Ectodermal cell (in vitro differentiated cells): ENCODE data around the gene CHEK2.
"Not testable (repeated sequence)": the region's sequence is repeated elsewhere in the genome, so short reads cannot be mapped to it uniquely, and the experiment has no call there.

Source experiments
- H3K27ac ChIP-seq: 2 replicates; pipeline ENCODE4 v1.7.0; 2013; ENCODE audit warnings: mild to moderate bottlenecking, low read depth, low read length; ENCODE audit not compliant: insufficient read depth, poor library complexity, severe bottlenecking
- H3K27me3 ChIP-seq: 2 replicates; pipeline ENCODE4 v1.7.0; 2013; ENCODE audit warnings: mild to moderate bottlenecking, low read length; ENCODE audit not compliant: insufficient read depth, control insufficient read depth, poor library complexity, severe bottlenecking
- H3K36me3 ChIP-seq: one replicate; pipeline ENCODE4 v1.7.0; 2013; ENCODE audit warnings: low read length; ENCODE audit not compliant: control insufficient read depth, insufficient read depth
- H3K4me1 ChIP-seq: one replicate; pipeline ENCODE4 v1.7.0; 2013; ENCODE audit warnings: low read length; ENCODE audit not compliant: control insufficient read depth, insufficient read depth
- H3K4me3 ChIP-seq: 2 replicates; pipeline ENCODE4 v1.7.0; 2013; ENCODE audit warnings: low read depth, low read length, control low read depth; ENCODE audit not compliant: insufficient read depth
- H3K9me3 ChIP-seq: 2 replicates; pipeline ENCODE4 v1.7.0; 2013; ENCODE audit warnings: mild to moderate bottlenecking, low read length, moderate library complexity; ENCODE audit not compliant: control insufficient read depth
- WGBS, 2 experiments: methylation state at CpG; one replicate each; pipeline ENCODE4 v1.1.7; 2013; ENCODE audit warnings: missing lambda C conversion rate in 2 of 2; 5-methylcytosine and 5-hydroxymethylcytosine counted together

CHEK2 gene

DNA sequence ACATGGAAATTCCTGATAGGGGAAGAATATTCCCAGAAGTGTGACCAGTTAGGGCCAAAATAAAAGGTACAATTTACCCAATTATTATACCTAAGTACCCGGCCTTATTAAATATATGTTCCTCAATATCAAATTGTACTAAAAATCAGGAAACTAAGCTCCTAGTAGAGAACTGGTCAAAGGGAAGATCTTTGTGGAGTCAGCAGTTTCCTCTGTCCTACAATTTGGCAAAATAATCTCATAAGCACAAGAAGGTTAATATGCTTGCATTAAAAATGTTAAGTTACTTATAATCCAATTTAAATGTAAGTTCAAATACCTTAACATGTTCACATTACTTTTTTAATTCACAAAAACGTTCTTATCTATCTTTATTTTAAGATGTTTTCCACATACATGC lies 72.2 kb downstream of the CHEK2 start:
- WGBS, 2 experiments, result 92 to 100% methylated on average over 1 of the region's 2 CpGs
- H3K27me3 ChIP-seq, result no peaks in the 10 kb centered on the region

DNA sequence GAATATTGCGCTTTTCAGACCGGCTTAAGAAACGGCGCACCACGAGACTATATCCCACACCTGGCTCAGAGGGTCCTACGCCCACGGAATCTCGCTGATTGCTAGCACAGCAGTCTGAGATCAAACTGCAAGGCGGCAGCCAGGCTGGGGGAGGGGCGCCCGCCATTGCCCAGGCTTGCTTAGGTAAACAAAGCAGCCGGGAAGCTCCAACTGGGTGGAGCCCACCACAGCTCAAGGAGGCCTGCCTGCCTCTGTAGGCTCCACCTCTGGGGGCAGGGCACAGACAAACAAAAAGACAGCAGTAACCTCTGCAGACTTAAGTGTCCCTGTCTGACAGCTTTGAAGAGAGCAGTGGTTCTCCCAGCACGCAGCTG lies 78.1 kb downstream of the CHEK2 start:
- not testable (repeated sequence) for H3K4me3 ChIP-seq, H3K9me3 ChIP-seq, H3K4me1 ChIP-seq, H3K36me3 ChIP-seq, H3K27ac ChIP-seq, H3K27me3 ChIP-seq
- WGBS, 2 experiments, result no CpG with 5 or more reads among the region's 13 CpGs

More for the DNA sequence above, 72.2 kb downstream of the CHEK2 start:
- Histone ChIP-seq H3K4me1 (no peaks in the 10 kb centered on the region), H3K36me3 (no peaks in the 10 kb centered on the region), H3K4me3 (no peak overlapping the region), H3K9me3 (no peaks in the 10 kb centered on the region), H3K27ac (no peak overlapping the region)

DNA sequence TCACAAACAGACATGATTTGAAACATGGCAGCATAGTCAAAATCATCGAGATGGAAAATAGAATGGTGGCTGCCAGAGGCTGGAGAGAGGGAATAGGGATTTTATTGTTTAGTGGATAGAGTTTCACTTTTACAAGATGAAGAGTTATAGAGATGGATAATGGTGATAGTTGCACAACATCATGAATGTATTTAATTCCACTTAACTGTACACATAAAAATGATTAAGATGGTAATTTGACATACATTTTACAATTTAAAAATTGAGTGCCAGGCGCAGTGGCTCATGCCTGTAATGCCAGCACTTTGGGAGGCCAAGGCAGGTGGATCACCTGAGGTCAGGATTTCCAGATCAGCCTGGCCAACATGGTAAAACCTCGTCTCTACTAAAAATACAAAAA lies 83.2 kb downstream of the CHEK2 start:
- Histone ChIP-seq H3K4me3 (no peak overlapping the region), H3K27ac (no peak overlapping the region), H3K27me3 (no peaks in the 10 kb centered on the region), H3K4me1 (no peaks in the 10 kb centered on the region), H3K9me3 (no peaks in the 10 kb centered on the region), H3K36me3 (no peaks in the 10 kb centered on the region)
- WGBS, 2 experiments, result 93 to 96% methylated on average over 3 of the region's 3 CpGs

DNA sequence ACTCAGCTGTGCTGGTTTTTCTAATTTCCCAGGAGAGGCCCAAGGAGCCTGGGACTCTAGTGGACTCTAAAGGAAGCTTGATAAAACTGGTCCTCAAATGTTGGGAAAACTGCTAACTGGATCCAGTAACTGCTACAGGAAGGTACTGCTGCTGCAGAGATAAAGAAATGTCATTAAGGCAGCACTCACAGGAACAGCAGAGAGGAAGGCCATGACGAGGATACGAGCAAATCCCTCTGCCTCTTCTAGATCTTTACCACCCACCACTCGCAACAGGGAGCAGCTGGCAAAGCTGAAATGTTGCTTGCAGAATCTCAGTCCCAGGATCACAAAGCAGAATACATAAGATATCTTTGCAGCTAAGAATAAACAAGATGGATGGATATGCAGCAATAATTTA lies 85.4 kb downstream of the CHEK2 start:
- H3K4me3 ChIP-seq, result no peak overlapping the region
- no peaks in the 10 kb centered on the region for H3K9me3 ChIP-seq
- WGBS, 2 experiments, result 86% methylated on average over 3 of the region's 3 CpGs
- H3K27me3 ChIP-seq, result no peaks in the 10 kb centered on the region
- H3K27ac ChIP-seq, result no peak overlapping the region
- no peaks in the 10 kb centered on the region for H3K36me3 ChIP-seq
- H3K4me1 ChIP-seq, result no peaks in the 10 kb centered on the region

DNA sequence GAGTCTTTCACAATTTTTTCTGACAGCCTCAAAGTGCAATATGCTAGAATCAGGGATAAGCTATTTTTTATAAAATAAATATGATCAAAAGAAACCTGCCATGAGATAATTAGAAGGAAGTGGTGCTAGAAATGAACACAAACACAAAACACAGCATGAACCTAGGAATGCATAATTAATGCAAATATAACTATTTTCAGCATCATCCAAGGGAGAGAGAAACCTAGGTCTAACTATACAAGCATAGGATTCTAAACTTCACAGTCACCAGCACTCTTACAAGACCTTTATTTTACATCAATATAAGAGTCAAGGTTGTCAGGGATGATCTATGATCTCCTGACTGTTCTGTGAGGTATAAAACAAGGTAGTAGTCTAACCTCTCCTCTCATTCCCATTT lies 91.2 kb downstream of the CHEK2 start:
- H3K36me3 ChIP-seq, result no peaks in the 10 kb centered on the region
- no peak overlapping the region for H3K27ac ChIP-seq
- H3K4me3 ChIP-seq, result no peak overlapping the region
- no peaks in the 10 kb centered on the region for H3K27me3 ChIP-seq
- no peaks in the 10 kb centered on the region for H3K9me3 ChIP-seq
- H3K4me1 ChIP-seq, result no peaks in the 10 kb centered on the region

DNA sequence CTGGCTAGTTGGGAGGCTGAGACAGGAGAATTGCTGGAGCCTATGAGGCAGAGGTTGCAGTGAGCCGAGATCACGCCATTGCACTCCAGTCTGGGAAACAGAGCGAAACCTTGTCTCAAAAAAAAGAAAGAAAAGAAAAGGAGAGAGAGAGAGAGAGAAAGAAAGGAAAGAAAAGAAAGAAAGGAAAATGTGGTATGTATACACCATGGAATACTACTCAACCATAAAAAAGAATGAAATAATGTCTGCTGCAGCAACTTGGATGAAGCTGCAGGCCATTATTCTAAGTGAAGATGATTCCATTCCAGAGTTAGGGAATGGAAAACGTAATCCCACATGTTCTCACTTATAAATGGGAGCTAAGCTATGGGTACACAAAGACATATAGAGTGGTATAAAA lies 92.8 kb downstream of the CHEK2 start:
- H3K27me3 ChIP-seq, result no peaks in the 10 kb centered on the region
- H3K27ac ChIP-seq, result no peak overlapping the region
- no peaks in the 10 kb centered on the region for H3K4me1 ChIP-seq
- WGBS, 2 experiments, result 95 to 97% methylated on average over 4 of the region's 4 CpGs
- H3K36me3 ChIP-seq, result no peaks in the 10 kb centered on the region
- H3K4me3 ChIP-seq, result no peak overlapping the region
- H3K9me3 ChIP-seq, result no peaks in the 10 kb centered on the region

DNA sequence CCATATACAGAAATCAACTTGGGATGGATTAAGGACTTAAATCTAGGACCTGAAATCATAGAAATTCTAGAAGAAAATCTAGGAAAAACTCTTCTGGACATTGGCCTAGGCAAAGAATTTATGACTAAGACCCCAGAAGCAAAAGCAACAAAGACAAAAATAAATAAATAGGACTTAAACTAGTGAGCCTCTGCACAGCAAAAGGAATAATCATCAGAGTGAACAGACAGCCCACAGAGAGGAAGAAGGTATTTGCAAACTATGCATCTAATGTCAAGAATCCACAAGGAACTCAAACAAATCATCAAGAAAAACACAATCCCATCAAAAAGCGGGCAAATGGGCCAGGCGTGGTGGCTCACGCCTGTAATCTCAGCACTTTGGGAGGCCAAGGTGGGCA lies 94.4 kb downstream of the CHEK2 start:
- Histone ChIP-seq H3K27ac (no peak overlapping the region), H3K4me3 (no peak overlapping the region), H3K36me3 (no peaks in the 10 kb centered on the region), H3K9me3 (no peaks in the 10 kb centered on the region), H3K4me1 (no peaks in the 10 kb centered on the region), H3K27me3 (no peaks in the 10 kb centered on the region)
- 86 to 92% methylated on average over 3 of the region's 3 CpGs for WGBS, 2 experiments

DNA sequence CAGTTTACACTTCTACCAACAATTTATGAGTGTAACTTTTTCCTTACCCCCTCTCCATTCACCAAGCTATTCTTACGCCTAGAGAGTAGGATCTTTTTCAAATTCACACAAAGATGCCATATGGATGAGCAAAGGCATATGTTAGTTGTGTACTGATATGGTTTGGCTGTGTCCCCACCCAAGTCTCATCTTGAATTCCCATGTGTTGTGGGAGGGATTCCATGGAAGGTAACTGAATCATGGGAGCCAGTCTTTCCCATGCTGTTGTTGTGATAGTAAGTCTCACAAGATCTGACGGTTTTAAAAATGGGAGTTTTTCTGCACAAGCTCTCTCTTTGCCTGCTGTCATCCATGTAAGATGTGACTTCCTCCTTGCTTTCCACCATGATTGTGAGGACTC lies 102.3 kb downstream of the CHEK2 start:
- Histone ChIP-seq H3K36me3 (no peaks in the 10 kb centered on the region), H3K4me3 (no peak overlapping the region), H3K27me3 (no peaks in the 10 kb centered on the region), H3K27ac (no peak overlapping the region), H3K4me1 (no peaks in the 10 kb centered on the region), H3K9me3 (no peaks in the 10 kb centered on the region)
- 95 to 99% methylated on average over 1 to 2 of the region's 2 CpGs for WGBS, 2 experiments
